Prostate gland (tissue), 2 donors: ENCODE measurements around the gene LRBA. TPM values are rescaled to one million over a fixed set of nuclear protein-coding genes. Genes with fewer than 3 reads are reported as not detected.

Experiments used
- DNase-seq: peaks from one replicate; pipeline ENCODE4 v3.0.0-alpha.2; 2019; ENCODE audit warnings: low spot score
- H3K27ac ChIP-seq, 2 donors: fragments of 200-600 bp; sonication (generic); 2 replicates each; pipeline ENCODE4 v1.5.1; 2017 to 2019
- H3K27me3 ChIP-seq: fragments of 200-600 bp; sonication (generic); replicated peaks from 2 replicates; pipeline ENCODE4 v1.5.1; 2019; ENCODE audit not compliant: insufficient read depth
- H3K36me3 ChIP-seq, 2 donors: fragments of 200-600 bp; sonication (generic); 1 replicate in 1 of 2; 2 replicates in 1 of 2; pipeline versions ENCODE4 v1.5.1 to v1.8.1; 2017 to 2019
- H3K4me1 ChIP-seq: fragments of 200-600 bp; sonication (generic); replicated peaks from 2 replicates; pipeline ENCODE4 v1.5.1; 2019
- H3K4me3 ChIP-seq, 2 donors: fragments of 200-600 bp; sonication (generic); 2 replicates each; pipeline ENCODE4 v1.5.1; 2017 to 2019
- H3K9me3 ChIP-seq: fragments of 200-600 bp; sonication (generic); 2 replicates; pipeline ENCODE4 v1.5.1; 2017
- POLR2A ChIP-seq: fragments of 450-650 bp; IDR thresholded peaks from one replicate; pipeline ENCODE4 v1.6.1; 2016; ENCODE audit warnings: antibody characterized with exemption, mild to moderate bottlenecking
- POLR2AphosphoS5 ChIP-seq: sonication (generic); formaldehyde crosslinking; IDR thresholded peaks from one replicate; pipeline ENCODE4 v1.6.1; 2017; ENCODE audit warnings: antibody characterized with exemption
- WGBS: methylation state at CpG from one replicate; pipeline ENCODE4 v1.1.5; 2018; 5-methylcytosine and 5-hydroxymethylcytosine counted together
- intact Hi-C: fragments of 100-400 bp; cut with DNase I; formaldehyde crosslinking; loops from one replicate; pipeline ENCODE4 v1.14.2; 2022
- total RNA-seq, 2 donors: library from RNA; depleted of rRNA; stranded (reverse); fragments of >200 nt; gene quantifications; one replicate each; pipeline ENCODE4 v1.1.0, GENCODE V29; 2016
- TF ChIP-seq, protein P1 (sequence below), 4 experiments: fragments of 200-600 bp in 2 of 4; fragments of 450-650 bp in 2 of 4; sonication (generic) in 2 of 4; IDR thresholded peaks; 1 replicate in 3 of 4; 2 replicates in 1 of 4; pipeline ENCODE4 v1.5.1; 2016 to 2019; ENCODE audit warnings: antibody characterized with exemption in 4 of 4, mild to moderate bottlenecking in 2 of 4, moderate library complexity in 2 of 4

LRBA gene
- total RNA-seq, 2 donors from 2014 or later: 69.8 to 79.8 TPM

GRCh38 chr4:150237110-150237872, 777.8 kb downstream of the LRBA start:
- Histone ChIP-seq H3K4me1 (no peaks in the 10 kb centered on the region), H3K27ac (no peak overlapping the region), H3K36me3 (no peaks in the 10 kb centered on the region), H3K9me3 (no peaks in the 10 kb centered on the region), H3K4me3 (no peak overlapping the region), H3K27me3 (no peaks in the 10 kb centered on the region)
- no peak for DNase-seq
- TF ChIP-seq POLR2AphosphoS5 (no peak), POLR2A (no peak)
- TF ChIP-seq, protein P1, sequence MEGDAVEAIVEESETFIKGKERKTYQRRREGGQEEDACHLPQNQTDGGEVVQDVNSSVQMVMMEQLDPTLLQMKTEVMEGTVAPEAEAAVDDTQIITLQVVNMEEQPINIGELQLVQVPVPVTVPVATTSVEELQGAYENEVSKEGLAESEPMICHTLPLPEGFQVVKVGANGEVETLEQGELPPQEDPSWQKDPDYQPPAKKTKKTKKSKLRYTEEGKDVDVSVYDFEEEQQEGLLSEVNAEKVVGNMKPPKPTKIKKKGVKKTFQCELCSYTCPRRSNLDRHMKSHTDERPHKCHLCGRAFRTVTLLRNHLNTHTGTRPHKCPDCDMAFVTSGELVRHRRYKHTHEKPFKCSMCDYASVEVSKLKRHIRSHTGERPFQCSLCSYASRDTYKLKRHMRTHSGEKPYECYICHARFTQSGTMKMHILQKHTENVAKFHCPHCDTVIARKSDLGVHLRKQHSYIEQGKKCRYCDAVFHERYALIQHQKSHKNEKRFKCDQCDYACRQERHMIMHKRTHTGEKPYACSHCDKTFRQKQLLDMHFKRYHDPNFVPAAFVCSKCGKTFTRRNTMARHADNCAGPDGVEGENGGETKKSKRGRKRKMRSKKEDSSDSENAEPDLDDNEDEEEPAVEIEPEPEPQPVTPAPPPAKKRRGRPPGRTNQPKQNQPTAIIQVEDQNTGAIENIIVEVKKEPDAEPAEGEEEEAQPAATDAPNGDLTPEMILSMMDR (IDR thresholded peaks at IDR 0.05): no peak
- intact Hi-C loops: no loop called here
- WGBS: 46% methylated on average over 6 of the region's 6 CpGs

- Histone ChIP-seq H3K9me3 (no peaks in the 10 kb centered on the region), H3K27ac (no peak overlapping the region)
- intact Hi-C loops: no loop called here
Measured at GRCh38 chr4:150236626-150237025, 778.5 kb downstream of the LRBA start.

DNA sequence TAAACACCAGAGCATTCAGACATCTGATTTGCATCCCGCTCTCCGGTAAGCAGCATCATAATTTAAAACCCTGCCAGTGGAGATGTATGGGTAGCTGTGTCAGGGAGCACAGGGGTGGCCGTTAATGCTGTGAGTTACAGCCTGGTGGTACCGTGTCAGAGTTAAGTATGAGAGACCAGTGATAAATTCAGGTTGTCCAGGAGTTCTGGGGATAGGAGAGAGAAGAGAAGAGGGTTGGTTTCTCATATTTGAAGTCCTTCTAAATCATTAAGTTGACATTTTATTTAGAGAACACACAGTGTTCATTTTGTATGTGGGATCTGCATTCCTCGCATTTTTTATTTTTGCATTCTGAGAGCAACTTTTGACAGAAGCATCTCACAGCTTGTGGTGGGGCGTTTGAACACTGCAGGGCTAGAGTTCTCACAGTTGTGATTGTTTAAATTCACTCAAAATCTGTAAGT, 779.2 kb downstream of the LRBA start:
- no peaks in the 10 kb centered on the region for H3K27me3 ChIP-seq
- H3K9me3 ChIP-seq: no peaks in the 10 kb centered on the region
- TF ChIP-seq, protein P1 (IDR thresholded peaks at IDR 0.05): no peak
- no peak for TF ChIP-seq POLR2AphosphoS5
- no peak for TF ChIP-seq POLR2A
- H3K4me1 ChIP-seq: no peaks in the 10 kb centered on the region
- no peaks in the 10 kb centered on the region for H3K36me3 ChIP-seq
- no peak overlapping the region for H3K27ac ChIP-seq
- intact Hi-C loops: no loop called here
- H3K4me3 ChIP-seq: no peak overlapping the region
- 63% methylated on average over 6 of the region's 6 CpGs for WGBS
- DNase-seq: no peak

More at GRCh38 chr4:150236626-150237025, 778.5 kb downstream of the LRBA start:
- TF ChIP-seq POLR2A (no peak), POLR2AphosphoS5 (no peak)
- TF ChIP-seq, protein P1 (IDR thresholded peaks at IDR 0.05): no peak
- Histone ChIP-seq H3K27me3 (no peaks in the 10 kb centered on the region), H3K36me3 (no peaks in the 10 kb centered on the region), H3K4me1 (no peaks in the 10 kb centered on the region), H3K4me3 (no peak overlapping the region)
- DNase-seq: no peak

DNA sequence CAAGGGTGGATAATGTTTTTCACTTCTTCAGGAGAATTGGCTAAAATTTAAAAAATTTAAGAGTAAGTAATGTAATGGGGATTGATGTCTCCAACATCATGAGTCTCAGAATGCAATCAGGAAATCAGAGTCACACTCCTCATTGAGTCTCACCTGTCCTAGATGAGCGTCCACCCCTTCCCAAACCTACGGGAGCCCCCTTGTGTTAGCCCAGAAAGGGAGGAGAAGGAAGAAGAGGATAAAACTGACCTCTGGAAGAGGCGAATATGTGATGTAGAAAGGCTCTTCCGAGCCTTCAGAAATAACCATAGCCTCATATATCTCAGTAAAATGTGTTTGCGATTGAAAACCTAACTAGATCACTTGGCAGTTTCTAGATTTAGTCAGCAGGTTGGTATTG, 779.8 kb downstream of the LRBA start:
- Histone ChIP-seq H3K4me3 (no peak overlapping the region), H3K36me3 (no peaks in the 10 kb centered on the region), H3K4me1 (no peaks in the 10 kb centered on the region), H3K9me3 (no peaks in the 10 kb centered on the region), H3K27me3 (no peaks in the 10 kb centered on the region), H3K27ac (no peak overlapping the region)
- intact Hi-C loops: no loop called here
- TF ChIP-seq, protein P1 (IDR thresholded peaks at IDR 0.05): no peak
- no peak for TF ChIP-seq POLR2AphosphoS5
- TF ChIP-seq POLR2A: no peak
- WGBS: 90% methylated on average over 5 of the region's 5 CpGs
- no peak for DNase-seq

DNA sequence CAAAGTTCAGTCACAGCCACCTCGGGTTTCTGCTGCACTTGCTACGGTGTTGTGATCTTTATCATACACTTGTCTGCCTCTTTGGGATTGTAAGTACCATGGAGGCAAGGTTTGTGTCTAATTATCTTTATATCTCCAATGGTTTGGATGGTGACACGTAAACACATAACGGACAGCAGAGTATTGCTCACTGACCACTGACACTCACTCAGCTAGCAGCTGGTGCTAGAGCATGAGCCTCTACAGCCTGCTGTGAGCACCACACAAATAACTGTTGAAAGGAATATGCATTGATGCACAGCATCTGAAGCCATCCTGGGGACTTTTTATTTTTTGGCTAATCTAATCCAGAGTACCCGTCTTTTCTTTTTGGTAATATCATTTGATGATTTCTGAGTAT, 780.8 kb downstream of the LRBA start:
- no peak for DNase-seq
- Histone ChIP-seq H3K27ac (no peak overlapping the region), H3K4me1 (no peaks in the 10 kb centered on the region), H3K9me3 (no peaks in the 10 kb centered on the region), H3K27me3 (no peaks in the 10 kb centered on the region), H3K4me3 (no peak overlapping the region), H3K36me3 (no peaks in the 10 kb centered on the region)
- TF ChIP-seq POLR2AphosphoS5 (no peak), POLR2A (no peak)
- TF ChIP-seq, protein P1 (IDR thresholded peaks at IDR 0.05): no peak
- intact Hi-C loops: no loop called here
- WGBS: 91% methylated on average over 5 of the region's 5 CpGs
